ENCODE data around the gene THADA.

DNA sequence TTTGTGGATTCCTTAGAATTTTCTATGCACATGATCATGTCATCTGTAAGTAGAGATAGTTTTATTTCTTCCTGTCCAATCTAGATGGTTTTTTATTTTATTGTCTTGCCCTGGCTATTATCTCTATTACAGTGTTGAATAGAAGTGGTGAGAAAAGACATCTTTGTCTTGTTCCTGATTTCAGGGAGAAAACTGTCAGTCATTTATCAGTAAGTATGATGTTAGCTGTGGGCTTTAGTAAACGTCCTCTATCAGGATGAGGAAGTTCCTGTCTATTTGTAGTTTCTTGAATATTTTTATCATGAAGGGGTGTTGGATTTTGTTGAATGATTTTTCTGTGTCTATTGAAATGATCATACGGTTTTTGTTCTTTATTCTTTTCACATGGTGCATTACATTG is 46.5 kb upstream of the THADA start:
- no peak for TF ChIP-seq POLR2A (IDR thresholded peaks at IDR 0.05)
- TF ChIP-seq, protein P1, sequence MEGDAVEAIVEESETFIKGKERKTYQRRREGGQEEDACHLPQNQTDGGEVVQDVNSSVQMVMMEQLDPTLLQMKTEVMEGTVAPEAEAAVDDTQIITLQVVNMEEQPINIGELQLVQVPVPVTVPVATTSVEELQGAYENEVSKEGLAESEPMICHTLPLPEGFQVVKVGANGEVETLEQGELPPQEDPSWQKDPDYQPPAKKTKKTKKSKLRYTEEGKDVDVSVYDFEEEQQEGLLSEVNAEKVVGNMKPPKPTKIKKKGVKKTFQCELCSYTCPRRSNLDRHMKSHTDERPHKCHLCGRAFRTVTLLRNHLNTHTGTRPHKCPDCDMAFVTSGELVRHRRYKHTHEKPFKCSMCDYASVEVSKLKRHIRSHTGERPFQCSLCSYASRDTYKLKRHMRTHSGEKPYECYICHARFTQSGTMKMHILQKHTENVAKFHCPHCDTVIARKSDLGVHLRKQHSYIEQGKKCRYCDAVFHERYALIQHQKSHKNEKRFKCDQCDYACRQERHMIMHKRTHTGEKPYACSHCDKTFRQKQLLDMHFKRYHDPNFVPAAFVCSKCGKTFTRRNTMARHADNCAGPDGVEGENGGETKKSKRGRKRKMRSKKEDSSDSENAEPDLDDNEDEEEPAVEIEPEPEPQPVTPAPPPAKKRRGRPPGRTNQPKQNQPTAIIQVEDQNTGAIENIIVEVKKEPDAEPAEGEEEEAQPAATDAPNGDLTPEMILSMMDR (IDR thresholded peaks at IDR 0.05), result no peak
